T-helper 2 cell treated with Interferon-gamma antibody and Interleukin-4, amounts not matched to agents 100 ng/mL and 5 ng/mL, for 36 hours (primary cell): ENCODE measurements around the gene PEAK1. TPM values are rescaled to one million over a fixed set of nuclear protein-coding genes. Genes with fewer than 3 reads are reported as not detected.
"Not testable (repeated sequence)": the region's sequence is repeated elsewhere in the genome, so short reads cannot be mapped to it uniquely, and the experiment has no call there.

Experiments used
- intact Hi-C: fragments of 100-400 bp; cut with micrococcal nuclease; formaldehyde crosslinking; loops from one replicate; pipeline ENCODE4 v1.15.1; 2023
- total RNA-seq: library from RNA; stranded (reverse); gene quantifications from 2 replicates; pipeline ENCODE4 v1.2.3, GENCODE V29; 2022

The PEAK1 gene
- total RNA-seq, 1 donor from 2014 or later, result 16.6 TPM

DNA sequence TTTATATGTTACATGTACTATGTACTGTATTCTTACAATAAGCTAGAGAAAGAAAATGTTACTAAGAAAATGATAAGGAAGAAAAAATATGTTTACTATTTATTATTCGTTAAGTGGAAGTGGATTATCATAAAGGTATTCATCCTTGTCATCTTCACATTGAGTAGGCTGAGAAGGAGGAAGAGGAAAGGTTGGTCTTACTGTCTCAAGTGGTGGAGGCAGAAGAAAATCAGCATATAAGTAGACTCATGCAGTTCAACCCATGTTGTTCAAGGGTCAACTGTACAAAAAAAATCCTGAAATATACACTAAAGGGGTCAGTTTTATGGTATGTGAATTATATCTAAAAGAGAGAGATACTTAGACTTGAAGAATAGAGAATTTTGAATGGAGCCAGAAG is 6.5 kb upstream of the PEAK1 start:
- intact Hi-C loops, result no loop called here

DNA sequence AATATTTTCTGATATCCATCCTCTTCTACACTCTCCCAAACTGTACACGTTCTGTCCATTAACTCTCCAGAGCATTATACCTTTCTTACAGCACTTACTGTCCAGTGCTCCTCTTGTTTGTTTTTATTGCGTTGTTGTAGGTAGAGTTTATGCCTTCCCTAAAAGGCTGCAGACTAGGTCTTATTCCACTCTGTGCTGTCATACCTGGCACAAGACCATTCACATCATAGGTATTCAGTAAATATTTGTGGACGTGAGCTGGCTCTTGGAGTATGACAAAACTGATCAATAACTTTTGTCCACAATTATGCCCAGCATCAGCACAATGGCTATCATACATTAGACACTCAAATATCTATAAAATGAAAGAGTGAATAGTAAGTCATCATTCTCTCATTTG is 5.2 kb upstream of the PEAK1 start:
- intact Hi-C loops, result no loop called here

DNA sequence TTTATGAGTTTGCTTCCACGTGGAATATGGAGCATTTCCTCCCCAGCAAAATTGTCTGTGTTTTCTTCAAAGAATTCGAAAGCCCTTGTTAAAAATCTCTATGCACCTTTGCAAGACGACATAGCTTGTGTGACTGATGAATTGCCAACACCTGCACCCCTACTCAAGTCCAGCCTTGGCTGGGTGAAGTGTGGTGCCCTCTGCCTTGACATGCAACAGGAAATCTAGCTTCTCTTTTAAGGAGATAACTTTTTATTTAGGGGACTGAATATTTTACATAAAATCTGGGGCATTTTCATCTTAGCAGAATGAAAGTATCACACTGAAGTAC is 1.4 kb upstream of the PEAK1 start:
- intact Hi-C loops, result loop anchor here (5.0 kb wide), 1 partner anchor 349 kb away; the partner anchor contains the start of gene TSPAN3

GRCh38 chr15:77420610-77421369 is 886 bp upstream of the PEAK1 start, which contains the start of gene HMG20A:
HMG20A (plus strand) TSS chr15:77420888; CDS start chr15:77458408, 37,520 bp downstream.
- intact Hi-C loops, result loop anchor here (1.0 to 5.0 kb wide), 3 partner anchors 11 to 515 kb away; partner anchors contain the start of genes SCAPER and TSPAN3

GRCh38 chr15:77418966-77419835 is 703 bp downstream of the PEAK1 start:
- intact Hi-C loops, result no loop called here

DNA sequence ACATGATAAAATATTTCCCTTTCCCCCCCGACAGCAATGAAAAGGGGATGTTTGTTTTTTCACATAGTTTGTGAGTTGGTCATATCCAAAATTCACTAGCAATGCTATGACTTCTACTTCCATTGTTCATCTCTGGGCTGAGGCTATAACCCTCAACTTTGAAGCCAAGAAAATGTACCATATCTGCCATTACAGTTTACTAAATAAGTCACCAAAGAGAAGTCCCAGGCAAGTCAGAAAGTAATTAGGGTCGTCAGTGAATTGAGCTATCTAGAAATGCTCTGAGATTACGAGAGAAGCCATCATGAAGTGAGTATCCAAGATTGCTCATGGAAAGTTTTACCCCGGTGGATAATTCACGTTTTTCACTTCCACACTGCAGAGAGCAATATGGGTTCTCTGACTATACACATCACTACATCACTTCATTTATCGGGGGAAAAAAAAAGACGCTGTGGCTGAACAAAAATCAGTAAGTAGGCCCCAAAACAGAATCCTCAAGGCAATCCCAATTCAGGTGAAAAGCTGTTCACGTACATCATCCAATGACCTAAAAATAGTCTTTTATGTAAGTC is 1.4 kb downstream of the PEAK1 start:
- intact Hi-C loops, result no loop called here

DNA sequence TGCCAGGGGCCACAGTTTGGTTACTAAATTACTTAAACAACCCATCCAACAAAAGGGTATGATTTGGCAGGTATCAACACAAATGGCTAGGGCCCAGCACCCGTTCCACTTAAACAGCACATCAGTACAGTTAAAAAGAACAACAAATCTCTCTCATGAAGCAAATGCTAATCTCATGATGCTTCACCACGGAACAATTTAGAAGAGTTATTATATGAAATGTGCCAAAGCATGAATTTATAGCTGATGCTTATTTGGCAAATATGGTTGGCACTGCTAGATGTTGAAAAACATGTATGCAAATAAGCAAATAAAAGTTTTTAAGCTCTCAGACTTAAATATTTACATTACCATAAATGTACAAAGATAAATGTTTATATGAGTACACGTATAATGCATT is 2.3 kb downstream of the PEAK1 start:
- intact Hi-C loops, result no loop called here

- intact Hi-C loops, result no loop called here
Measured at GRCh38 chr15:77416954-77417353, 3.0 kb downstream of the PEAK1 start.

GRCh38 chr15:77416148-77416455 is 3.8 kb downstream of the PEAK1 start:
- intact Hi-C loops, result no loop called here

DNA sequence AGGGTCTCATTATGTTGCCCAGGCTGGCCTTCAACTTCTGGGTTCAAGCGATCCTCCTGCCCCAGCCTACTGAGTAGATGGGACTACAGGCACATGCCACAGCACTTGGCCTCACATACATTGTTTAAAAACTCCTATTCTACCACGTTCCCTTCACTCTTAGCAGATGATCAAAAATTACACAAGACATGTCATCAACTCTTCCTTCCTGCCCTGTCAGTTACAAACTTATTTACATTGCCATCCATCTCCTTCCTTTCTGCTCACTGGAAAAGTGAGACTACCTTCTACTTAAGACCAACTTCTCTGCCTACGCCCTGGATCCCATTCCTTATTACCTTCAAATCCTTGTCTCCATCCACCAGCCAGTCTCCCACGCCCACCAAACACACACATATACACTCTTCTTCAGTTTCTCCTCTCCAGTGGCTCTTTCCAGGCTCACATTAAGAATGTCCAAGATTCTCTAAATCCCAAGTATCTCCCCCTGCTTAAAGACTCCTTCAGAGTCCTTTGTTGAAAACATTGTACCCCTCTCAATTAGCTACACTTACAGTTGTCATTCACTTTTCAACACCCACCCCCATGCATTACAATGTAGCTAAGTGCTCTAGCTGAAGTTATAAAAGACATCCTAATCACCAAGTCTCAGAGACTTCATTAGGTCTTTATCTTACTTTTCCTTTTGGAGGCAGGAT is 4.3 kb downstream of the PEAK1 start:
- intact Hi-C loops, result no loop called here

GRCh38 chr15:77414789-77415442 is 5.0 kb downstream of the PEAK1 start:
- intact Hi-C loops, result no loop called here

- intact Hi-C loops, result no loop called here
Measured at GRCh38 chr15:77413699-77414349, 6.1 kb downstream of the PEAK1 start.

- intact Hi-C loops, result no loop called here
Measured at GRCh38 chr15:77412972-77413698, 6.8 kb downstream of the PEAK1 start.

DNA sequence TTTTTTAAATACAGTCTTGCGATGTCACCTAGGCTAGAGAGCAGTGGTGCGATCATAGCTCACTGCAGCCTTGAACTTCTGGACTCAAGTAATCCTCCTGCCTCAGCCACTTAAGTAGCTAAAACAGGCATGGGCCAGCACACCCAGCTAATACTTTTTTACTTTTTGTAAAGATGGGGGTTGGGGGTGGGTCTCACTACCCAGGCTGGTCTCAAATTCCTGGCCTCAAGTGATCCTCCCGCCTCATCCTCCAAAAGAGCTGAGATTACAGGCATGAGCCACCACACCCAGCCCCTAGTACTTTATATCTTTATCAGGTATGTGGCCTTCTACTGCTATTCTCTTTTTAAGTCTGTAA is 8.3 kb downstream of the PEAK1 start:
- intact Hi-C loops, result no loop called here

DNA sequence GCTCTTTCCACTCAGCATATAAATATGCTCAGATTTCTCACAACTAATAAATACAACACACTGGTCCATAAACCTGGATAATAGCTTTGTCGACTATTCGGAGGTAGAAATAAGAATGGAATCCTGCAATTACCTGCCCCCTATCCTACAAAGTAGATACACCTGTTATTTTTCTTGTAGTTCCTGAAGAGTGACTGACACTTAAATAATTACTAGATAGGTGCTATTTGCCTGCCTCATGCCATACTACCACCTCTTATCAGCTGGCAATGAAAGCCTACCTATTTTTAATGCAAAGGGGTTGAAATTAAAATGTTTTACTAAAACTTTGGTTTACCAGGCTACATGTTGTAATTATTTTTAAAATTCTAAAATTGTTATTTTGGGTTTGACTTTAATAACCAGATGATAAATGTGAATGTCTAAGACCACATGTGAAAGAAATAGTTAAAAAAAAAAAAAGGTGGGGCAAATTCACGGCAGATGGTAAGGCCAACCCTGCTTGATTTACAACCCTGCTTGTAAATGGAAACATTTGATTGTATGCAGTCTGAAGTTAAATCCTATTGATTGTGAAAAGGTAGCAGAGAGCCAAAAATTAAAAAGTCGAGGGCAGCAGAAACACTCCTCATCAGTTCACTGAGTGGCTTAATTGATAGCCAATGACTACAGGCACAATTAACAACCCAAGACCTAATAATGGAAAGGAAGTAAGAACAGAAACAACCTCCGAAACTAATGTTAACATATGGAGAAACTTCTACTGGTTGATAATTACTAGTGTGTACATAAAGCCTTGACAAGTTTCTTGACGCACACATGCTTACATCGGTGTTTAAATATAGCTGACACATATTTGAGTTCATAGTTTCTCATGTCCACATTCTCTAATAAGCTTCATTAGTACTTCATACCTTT is 8.9 kb downstream of the PEAK1 start:
- intact Hi-C loops, result no loop called here

DNA sequence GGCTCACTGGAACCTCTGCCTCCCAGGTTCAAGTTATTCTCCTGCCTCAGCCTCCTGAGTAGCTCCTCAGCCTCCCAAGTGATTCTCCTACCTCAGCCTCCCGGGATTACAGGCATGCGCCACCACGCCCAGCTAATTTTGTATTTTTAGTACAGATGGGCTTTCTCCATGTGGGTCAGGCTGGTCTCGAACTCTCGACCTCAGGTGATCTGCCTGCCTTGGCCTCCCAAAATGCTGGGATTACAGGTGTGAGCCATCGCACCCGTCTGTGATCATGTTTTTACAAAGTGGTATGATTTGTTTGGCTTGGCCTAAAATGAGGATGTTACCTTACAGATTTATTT is 9.8 kb downstream of the PEAK1 start:
- intact Hi-C loops, result not testable (repeated sequence)

GRCh38 chr15:77409259-77410156 is 10.4 kb downstream of the PEAK1 start:
- intact Hi-C loops, result loop anchor here (1.0 kb wide), 1 partner anchor 11 kb away; the partner anchor contains the start of genes HMG20A and PEAK1

GRCh38 chr15:77406846-77407245 is 13.1 kb downstream of the PEAK1 start:
- intact Hi-C loops, result no loop called here
